RPMI7951 (cell line): Measurements from ENCODE around the gene OR6C68. TPM values are rescaled to one million over a fixed set of nuclear protein-coding genes. Genes with fewer than 3 reads are reported as not detected.
"Not testable (repeated sequence)": the region's sequence is repeated elsewhere in the genome, so short reads cannot be mapped to it uniquely, and the experiment has no call there.

Experiments used
- DNase-seq: peaks from one replicate; pipeline ENCODE4 v3.0.0-alpha.2; 2012; ENCODE audit warnings: low read depth
- total RNA-seq: library from RNA; depleted of rRNA; stranded (reverse); fragments of >200 nt; shearing (Covaris generic); gene quantifications from 2 replicates; pipeline ENCODE4 v1.2.3, GENCODE V29; 2014; rRNA removed

OR6C68 gene
- total RNA-seq: not detected in 2 replicates

DNA sequence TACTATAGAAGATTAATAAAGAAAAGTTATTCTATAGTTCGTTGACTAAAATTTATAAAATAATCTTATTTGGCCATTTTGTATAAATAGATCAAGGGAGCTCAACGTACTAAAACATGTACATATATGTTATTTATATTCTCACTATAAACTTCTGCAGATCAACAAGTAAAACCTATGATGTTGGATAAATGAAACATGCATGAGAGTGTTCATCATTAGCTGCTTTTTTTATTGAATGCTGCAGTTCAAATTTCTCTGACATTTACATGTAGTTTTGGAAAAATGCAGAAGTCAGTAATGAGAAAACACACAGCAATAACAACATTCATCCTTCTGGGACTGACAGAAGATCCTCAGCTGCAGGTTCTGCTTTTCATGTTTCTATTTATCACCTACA, at the start of gene OR6C68:
TSS of gene OR6C68 (plus strand) at position 301 of the 400 bp plus-strand sequence. CDS start at position 301, 0 bp downstream.
- no peak for DNase-seq

DNA sequence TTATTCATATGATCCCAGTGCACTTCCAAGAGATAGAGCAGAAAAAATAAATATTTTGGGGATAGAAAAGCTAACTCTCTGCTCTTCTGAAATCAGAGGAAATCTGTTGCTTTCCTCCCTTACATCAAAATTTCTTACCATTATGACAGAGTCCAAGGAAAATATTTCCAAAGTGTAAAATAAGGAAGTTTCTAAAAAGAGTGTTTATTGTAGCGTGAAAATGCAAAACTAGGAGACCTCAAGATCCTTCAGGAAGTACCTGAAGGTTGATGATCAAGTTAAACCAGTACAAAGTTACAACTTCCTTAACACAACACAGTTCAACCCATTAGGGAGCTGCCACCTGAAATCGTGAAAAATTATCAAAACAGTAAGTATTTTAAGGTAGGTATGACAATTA, 48.4 kb upstream of the OR6C68 start, which contains the start of gene OR6C2:
TSS of gene OR6C2 (plus strand) at position 301 of the 400 bp plus-strand sequence. CDS start 8,138 bp downstream, outside the sequence.
- no peak for DNase-seq

DNA sequence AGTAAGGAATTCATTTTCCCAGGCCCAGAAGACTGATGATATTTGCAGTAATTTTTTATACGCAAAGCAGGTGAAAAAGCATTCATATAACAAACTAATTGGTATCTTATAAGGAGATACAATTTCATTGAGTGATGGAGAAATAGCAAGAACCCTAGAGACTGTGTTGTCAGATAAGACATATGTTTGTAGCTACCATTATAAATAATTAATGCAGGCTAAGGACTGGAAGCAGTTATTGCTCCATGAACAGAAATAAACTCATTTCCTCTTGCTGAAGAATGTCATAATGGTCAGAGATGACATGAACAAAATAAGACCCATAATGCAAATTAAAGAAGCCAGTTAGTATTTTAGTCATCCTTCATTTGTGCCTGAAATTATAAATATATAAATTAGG, 46.8 kb upstream of the OR6C68 start:
- no peak for DNase-seq

DNA sequence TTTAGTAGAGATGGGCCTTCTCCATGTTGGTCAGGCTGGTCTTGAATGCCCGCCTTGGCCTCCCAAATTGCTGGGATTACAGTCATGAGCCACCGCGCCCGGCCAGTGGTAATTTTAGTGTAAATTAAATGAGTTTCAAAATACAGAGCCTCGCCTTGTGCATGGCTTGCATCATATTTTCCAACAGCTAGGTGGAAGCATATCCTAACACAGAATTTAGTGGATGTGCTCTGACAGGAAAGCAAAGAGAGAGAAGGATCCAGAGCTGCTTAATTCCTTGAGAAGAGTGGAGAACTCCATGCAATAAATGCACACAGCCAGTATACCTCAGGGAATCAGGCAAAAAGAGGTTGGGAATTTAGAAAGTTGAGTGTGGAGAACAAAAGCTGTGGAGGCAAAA, 45.9 kb upstream of the OR6C68 start:
- no peak for DNase-seq

DNA sequence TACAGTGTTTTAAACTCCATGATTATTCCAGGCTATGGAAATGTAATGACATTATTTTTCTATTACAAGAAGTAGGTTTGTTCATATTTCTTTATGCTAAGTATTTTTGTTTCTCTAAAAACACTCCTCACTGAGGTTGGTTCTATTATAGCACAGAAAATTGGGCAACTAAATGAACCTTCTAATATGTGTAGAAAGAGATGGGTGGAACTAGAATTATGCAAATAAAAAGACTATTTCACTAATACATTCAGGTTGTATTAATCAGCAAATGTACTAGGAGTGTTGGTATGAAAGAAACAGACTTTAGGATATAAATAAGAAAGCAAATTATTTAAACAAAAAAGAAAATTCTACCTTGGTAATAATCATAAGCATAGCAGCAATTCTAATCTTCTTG, 43.4 kb upstream of the OR6C68 start:
- DNase-seq: no peak

DNA sequence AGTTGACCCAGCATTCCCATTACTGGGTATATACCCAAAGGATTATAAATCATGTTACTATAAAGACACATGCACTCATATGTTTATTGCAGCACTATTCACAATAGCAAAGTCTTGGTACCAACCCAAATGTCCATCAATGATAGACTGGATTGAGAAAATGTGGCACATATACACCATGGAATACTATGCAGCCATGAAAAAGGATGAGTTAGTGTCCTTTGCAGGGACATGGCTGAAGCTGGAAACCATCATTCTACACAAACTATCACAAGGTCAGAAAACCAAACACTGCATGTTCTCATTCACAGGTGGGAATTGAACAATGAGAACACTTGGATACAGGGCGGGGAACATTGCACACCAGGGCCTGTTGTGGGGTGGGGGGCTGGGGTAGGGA, 27.3 kb upstream of the OR6C68 start:
- not testable (repeated sequence) for DNase-seq

DNA sequence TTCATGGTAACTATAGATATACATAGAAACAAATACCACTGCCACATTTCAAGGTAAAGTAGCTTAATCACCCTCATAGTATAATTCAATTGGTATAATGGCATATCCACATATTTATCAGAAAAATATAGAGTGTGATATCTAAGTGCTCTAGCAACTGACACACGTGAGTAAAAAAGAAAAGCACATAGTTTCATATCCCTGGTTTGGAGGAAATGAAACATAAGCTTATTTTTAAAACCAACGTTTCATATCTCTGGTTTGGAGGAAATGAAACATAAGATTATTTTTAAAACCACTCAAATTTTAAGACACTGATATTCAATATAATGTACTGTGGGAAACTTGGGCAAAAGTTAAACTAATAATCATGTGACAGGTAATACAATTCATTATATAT, 24.3 kb upstream of the OR6C68 start:
- DNase-seq: no peak

DNA sequence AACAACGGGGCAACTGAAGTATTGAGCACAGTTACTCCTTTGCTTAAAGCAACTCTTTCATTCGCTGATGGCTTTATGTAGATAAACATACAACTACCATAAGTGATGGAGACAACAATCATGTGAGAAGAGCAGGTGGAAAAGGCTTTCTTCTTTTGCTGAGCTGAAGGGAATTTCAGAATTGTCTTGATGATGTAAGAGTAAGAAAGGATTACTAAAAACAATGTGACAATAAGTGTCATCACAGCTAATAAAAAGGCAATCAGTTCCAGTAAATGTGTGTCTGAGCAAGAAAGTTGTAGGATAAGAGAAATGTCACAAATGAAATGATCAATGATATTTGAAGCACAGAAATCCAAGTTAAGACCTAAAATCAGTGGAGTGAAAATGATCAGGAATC, 22.9 kb upstream of the OR6C68 start:
- no peak for DNase-seq

DNA sequence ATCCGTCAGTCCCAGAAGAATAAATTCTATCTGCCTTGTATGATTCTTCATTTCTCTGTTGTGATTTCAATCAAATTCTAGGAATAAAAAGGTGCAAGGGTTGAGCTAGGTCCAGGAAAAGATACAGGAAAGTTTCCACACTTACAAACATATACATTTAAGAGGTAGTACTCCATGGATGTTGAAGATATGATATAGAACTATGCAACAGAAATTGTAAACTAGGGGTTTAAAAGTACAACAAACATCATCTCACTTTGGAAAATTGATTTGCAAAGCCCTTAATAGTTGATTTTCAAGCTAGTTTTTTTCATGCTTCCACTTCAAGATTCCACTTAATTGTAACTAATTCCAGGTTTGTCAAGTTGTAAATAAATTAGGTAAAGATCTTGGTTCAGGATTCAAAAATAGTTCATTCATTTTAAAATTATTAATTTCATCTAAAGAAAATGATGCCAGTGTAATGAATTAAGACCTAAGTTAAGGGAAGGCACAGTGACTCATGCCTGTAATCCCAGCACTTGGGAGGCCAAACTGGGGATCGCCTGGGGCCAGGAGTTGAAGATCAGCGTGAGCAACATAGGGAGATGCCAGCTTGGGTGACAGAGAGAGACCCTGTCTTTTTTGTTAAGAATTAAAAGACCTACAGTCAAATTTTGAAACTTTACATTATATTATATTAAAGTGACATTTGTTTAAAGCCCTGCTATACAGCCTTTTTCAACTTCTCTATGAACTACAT, 21.9 kb upstream of the OR6C68 start, which contains the start of gene OR6C70:
TSS of gene OR6C70 (minus strand) at position 51 of the 742 bp plus-strand sequence. CDS start at position 51, 0 bp downstream.
- DNase-seq: peak; percentile 58

DNA sequence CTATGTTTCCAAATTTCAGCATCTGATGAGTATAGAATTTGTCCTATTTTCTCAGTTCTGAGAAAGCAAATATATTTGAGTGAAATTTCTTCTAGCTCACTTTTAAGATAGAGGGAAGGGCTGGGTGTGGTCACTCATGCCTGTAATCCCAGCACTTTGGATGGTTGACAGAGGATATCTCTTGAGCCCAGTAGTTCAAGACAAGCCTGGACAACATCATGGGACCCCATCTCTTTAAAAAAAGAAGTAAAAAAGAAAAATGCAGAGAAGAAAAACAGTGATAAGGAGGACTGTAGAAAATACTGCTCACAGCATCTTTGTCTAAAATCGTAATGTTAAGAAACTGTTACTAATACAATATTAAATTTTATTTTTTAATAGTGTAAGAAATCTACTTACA, 19.9 kb upstream of the OR6C68 start:
- DNase-seq: no peak

DNA sequence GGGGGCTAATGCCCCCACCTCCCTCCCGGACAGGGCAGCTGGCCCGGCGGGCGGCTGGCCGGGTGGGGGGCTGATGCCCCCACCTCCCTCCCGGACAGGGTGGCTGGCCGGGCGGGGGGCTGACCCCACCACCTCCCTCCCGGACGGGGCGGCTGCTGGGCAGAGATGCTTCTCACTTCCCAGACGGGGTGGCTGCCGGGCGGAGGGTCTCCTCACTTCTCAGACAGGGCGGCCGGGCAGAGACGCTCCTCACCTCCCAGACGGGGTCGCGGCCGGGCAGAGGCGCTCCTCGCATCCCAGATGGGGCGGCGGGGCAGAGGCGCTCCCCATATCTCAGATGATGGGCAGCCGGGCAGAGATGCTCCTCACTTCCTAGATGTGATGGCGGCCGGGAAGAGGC, 13.0 kb upstream of the OR6C68 start:
- DNase-seq: not testable (repeated sequence)

DNA sequence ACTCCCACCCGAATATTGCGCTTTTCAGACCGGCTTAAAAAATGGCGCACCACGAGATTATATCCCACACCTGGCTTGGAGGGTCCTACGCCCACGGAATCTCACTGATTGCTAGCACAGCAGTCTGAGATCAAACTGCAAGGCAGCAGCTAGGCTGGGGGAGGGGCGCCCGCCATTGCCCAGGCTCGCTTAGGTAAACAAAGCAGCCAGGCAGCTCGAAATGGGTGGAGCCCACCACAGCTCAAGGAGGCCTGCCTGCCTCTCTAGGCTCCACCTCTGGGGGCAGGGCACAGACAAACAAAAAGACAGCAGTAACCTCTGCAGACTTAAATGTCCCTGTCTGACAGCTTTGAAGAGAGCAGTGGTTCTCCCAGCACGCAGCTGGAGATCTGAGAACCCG, 7.9 kb upstream of the OR6C68 start:
- not testable (repeated sequence) for DNase-seq

DNA sequence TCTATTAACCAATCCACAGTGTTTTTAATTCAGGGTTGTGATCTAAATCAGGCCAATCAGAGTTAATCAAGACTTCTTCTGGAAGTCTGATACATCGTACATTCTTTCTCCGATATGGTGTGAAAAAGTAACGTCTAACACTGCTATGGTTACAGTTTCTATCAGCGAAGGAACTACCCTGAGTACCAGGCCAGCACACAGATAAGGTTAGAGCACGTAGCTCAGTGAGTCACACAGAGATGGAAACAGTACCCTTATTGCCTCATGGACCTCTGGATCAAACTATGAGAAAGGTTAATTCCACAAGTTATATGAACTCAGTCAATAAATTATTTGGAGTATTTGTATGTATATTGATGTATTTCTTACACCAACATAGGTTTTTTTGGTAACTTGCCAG, 3.3 kb downstream of the OR6C68 start:
- DNase-seq: no peak

DNA sequence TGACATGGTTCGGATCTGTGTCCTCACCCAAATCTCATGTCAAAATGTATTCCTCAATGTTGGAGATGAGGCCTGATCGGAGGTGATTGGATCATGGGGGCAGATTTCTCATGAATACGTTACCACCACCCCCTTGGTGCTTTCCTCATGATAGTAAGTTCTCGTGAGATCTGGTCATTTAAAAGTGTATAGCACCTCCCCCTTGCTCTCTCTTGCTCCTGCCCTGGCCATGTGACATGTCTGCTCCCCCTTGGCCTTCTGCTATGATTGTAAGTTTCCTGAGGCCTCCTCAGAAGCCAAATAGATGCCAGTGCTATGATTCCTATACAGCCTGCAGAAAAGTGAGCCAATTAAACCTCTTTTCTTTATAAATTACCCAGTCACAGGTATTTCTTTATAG, 7.1 kb downstream of the OR6C68 start:
- DNase-seq: no peak

DNA sequence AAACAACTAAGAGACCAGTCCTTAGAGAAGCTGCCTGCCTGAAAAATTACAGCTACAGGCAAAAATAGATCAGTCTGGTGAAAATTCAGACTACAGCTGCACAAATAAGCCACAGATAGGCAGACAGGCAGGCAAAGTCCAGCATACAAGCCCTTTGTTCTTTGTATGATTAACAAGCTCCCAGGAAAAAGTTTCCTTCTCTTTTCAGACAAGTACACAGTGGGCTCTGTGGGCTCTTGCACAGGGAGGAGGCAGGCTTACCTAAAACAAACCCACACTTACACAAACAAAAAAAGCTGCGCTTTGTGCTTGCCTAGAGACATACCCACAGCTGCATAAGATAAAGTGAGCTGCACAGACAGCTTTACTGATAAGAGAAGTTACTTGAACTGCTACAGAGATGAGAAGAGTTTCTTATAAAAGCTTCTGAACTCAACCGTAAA, 7.7 kb downstream of the OR6C68 start:
- DNase-seq: peak; percentile 13

DNA sequence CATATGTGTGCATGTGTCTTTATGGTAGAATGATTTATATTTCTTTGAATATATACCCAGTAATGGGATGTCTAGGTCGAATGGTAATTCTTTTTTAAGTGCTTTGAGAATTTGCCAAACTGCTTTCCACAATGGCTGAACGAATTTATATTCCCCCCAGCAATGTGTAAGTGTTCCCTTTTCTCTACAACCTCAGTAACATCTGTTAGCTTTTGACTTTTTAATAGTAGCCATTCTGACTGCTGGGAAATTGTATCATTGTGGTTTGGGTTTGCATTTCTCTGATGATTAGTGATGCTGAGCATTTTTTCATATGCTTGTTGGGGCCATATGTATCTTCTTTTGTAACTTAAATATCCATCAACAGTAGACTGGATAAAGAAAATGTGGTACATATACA, 9.4 kb downstream of the OR6C68 start:
- no peak for DNase-seq

DNA sequence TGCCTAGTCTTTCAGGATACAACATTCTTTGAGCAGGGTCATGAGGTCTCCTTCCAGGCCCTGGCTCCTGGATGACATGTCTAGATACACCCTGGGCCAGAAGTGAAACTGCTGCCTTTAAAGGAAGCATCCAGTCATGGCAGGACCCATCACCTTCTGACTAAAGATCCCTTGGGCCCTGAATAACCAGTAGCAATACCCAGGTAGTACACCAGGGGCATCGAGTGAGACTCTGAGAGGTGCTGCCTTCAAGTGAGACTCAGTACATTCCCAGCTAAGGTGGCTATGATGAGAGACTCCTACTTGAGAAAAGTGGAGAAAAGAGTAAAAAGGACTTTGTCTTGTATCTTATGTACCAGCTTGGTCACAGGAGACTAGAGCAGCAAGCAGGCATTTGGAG, 23.5 kb downstream of the OR6C68 start:
- DNase-seq: no peak

DNA sequence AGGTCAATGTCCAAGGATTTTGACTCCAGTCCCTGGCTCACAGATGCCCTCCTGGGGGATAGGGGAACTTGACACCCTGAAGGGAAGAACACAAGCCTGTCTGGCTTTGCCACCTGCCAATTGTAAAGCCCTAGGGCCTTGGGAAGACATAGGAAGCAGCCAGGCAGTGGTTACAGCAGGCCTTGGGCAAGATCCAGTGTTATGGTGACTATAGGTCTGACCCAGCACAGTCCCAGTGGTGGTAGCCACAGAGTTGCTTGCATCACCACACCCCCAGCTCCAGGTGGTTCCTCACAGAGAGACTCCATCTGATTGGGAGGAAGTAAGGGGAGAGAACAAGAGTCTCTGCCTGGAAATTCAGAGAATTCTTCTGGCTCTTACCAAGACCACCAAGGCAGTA, 24.2 kb downstream of the OR6C68 start:
- DNase-seq: no peak

Other genes starting within 250 kb of the OR6C68 start
- not detected in 2 replicates for gene OR6C74, start 247.8 kb upstream of the OR6C68 start, total RNA-seq
- not detected in 2 replicates for gene OR6C6, start 195.8 kb upstream of the OR6C68 start, total RNA-seq
- not detected in 2 replicates for gene OR6C1, start 178.0 kb upstream of the OR6C68 start, total RNA-seq
- not detected in 2 replicates for gene OR6C3, start 161.6 kb upstream of the OR6C68 start, total RNA-seq
- not detected in 2 replicates for gene OR6C75, start 129.4 kb upstream of the OR6C68 start, total RNA-seq
- not detected in 2 replicates for gene OR6C65, start 91.8 kb upstream of the OR6C68 start, total RNA-seq
- gene OR6C76, start 66.1 kb upstream of the OR6C68 start, total RNA-seq: not detected in 2 replicates
- gene OR6C2, start 48.3 kb upstream of the OR6C68 start, total RNA-seq: not detected in 2 replicates
- not detected in 2 replicates for gene OR6C70, start 22.2 kb upstream of the OR6C68 start, total RNA-seq
- gene OR6C4, start 57.2 kb downstream of the OR6C68 start, total RNA-seq: not detected in 2 replicates
- not detected in 2 replicates for gene OR2AP1, start 80.1 kb downstream of the OR6C68 start, total RNA-seq
- gene OR10P1, start 144.5 kb downstream of the OR6C68 start, total RNA-seq: not detected in 2 replicates
- 11.4 and 15.1 TPM in 2 replicates for gene ITGA7, start 215.5 kb downstream of the OR6C68 start, total RNA-seq
- gene BLOC1S1, start 223.7 kb downstream of the OR6C68 start, total RNA-seq: 155 and 170 TPM in 2 replicates
- gene RDH5, start 228.0 kb downstream of the OR6C68 start, total RNA-seq: 6.0 and 6.7 TPM in 2 replicates
- gene CD63, start 236.6 kb downstream of the OR6C68 start, total RNA-seq: 1,417 and 1,738 TPM in 2 replicates